Cardiac muscle cell (in vitro differentiated cells and primary cell): Measurements from ENCODE around the gene ZNF23. TPM values are rescaled to one million over a fixed set of nuclear protein-coding genes. Genes with fewer than 3 reads are reported as not detected.

Experiments used
- DNase-seq, 2 donors: peaks; one replicate each; pipeline versions ENCODE4 v3.0.0 to v3.0.0-alpha.2; 2010 to 2017; ENCODE audit warnings: low read depth in 1 of 2, low spot score in 1 of 2
- H3K27ac ChIP-seq: fragments of 200-600 bp; sonication (generic); 2 replicates; pipeline ENCODE4 v1.5.1; 2016
- H3K27me3 ChIP-seq: fragments of 200-600 bp; sonication (generic); 2 replicates; pipeline ENCODE4 v1.6.0; 2016; ENCODE audit warnings: control low read depth
- H3K36me3 ChIP-seq: fragments of 200-600 bp; sonication (generic); 2 replicates; pipeline ENCODE4 v1.5.1; 2016; ENCODE audit warnings: control low read depth
- H3K4me1 ChIP-seq: fragments of 200-600 bp; sonication (generic); 2 replicates; pipeline ENCODE4 v1.8.1; 2017; ENCODE audit warnings: low read depth, mild to moderate bottlenecking, mixed run types
- H3K4me3 ChIP-seq: fragments of 200-600 bp; sonication (generic); 2 replicates; pipeline ENCODE4 v1.5.1; 2016; ENCODE audit warnings: mild to moderate bottlenecking
- H3K9me3 ChIP-seq: fragments of 200-600 bp; sonication (generic); 2 replicates; pipeline ENCODE4 v1.5.1; 2017; ENCODE audit warnings: low read depth, mild to moderate bottlenecking, control low read depth
- polyA plus RNA-seq: library from polyadenylated mRNA; unstranded; fragments of >200 nt; fragmentation: Nextera tagmentation; extraction: Ambion mirVana; gene quantifications from 2 replicates; pipeline ENCODE4 v1.2.1, GENCODE V29; 2016
- total RNA-seq: library from RNA; depleted of rRNA; stranded (reverse); fragments of >200 nt; gene quantifications from 2 replicates; pipeline ENCODE4 v1.2.3, GENCODE V29; 2016
- TF ChIP-seq, protein P1 (sequence below): IDR thresholded peaks from 2 replicates; pipeline ENCODE4 v1.5.1; 2012; ENCODE audit warnings: low read depth, mild to moderate bottlenecking, low read length

The ZNF23 gene
- total and polyA plus RNA-seq, 2 experiments from 2014 or later: 8.0 to 8.5 TPM

DNA sequence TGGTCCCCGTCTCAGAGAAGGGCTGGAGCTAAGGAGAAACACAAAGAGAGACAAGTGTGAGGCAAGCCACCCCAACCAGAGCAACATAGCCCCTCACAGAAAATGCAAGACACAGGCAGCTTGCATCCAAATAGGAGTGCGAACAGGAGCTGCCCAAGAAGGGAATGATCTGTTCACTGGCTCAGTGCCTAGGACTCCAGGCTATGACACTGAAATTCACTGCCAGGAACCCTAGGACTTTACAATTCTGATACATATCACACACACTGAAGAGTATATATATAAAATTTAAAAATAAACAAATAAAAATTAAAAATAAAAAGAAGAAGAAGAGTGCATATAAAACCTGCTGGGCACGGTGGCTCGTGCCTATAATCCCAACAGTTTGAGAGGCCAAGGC is 5.2 kb downstream of the ZNF23 start:
- H3K4me1 ChIP-seq: peaks cover 9% of the 10 kb centered on the region
- no peaks in the 10 kb centered on the region for H3K9me3 ChIP-seq
- no peak overlapping the region for H3K27ac ChIP-seq
- TF ChIP-seq, protein P1, sequence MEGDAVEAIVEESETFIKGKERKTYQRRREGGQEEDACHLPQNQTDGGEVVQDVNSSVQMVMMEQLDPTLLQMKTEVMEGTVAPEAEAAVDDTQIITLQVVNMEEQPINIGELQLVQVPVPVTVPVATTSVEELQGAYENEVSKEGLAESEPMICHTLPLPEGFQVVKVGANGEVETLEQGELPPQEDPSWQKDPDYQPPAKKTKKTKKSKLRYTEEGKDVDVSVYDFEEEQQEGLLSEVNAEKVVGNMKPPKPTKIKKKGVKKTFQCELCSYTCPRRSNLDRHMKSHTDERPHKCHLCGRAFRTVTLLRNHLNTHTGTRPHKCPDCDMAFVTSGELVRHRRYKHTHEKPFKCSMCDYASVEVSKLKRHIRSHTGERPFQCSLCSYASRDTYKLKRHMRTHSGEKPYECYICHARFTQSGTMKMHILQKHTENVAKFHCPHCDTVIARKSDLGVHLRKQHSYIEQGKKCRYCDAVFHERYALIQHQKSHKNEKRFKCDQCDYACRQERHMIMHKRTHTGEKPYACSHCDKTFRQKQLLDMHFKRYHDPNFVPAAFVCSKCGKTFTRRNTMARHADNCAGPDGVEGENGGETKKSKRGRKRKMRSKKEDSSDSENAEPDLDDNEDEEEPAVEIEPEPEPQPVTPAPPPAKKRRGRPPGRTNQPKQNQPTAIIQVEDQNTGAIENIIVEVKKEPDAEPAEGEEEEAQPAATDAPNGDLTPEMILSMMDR: no peak
- no peaks in the 10 kb centered on the region for H3K27me3 ChIP-seq
- DNase-seq: no peak
- H3K36me3 ChIP-seq: peaks cover 9% of the 10 kb centered on the region
- no peak overlapping the region for H3K4me3 ChIP-seq

DNA sequence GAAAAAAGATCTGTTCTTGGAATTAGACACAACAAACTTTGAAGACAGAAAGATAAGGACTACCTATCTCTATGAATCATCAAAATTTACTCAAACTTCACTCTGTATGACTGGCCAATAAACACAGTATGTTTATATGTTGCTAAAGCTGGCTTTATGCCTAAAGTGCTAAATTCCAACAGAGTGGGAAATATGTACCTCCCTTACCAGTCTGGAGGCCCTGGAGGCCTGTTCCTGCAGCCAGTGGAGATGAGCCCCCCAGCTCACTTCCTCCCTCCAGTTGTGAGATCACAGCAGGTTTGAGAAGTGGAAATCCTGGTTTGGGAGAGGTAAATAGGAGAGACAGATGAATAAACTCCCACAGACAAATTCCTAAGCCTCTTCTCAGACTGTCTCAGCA is 9.0 kb downstream of the ZNF23 start:
- H3K9me3 ChIP-seq: peaks cover 8% of the 10 kb centered on the region
- H3K27me3 ChIP-seq: no peaks in the 10 kb centered on the region
- TF ChIP-seq, protein P1: no peak
- H3K4me1 ChIP-seq: no peaks in the 10 kb centered on the region
- H3K27ac ChIP-seq: no peak overlapping the region
- no peak overlapping the region for H3K4me3 ChIP-seq
- no peak for DNase-seq
- H3K36me3 ChIP-seq: peaks cover 32% of the 10 kb centered on the region

DNA sequence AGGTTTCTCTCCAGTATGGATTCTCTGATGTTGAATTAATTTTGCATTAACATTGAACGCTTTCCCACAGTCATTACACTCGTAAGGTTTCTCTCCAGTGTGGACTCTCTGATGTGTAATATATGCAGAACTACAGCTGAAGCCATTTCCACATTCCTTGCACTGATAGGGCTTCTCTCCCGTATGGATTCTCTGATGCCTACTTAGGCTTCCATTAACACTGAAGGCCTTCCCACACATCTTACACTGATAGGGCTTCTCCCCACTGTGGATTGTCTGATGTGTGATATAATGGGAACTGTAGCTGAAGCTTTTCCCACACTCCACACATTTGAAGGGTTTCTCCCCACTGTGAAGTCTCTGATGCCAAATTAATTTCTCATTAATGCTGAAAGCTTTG is 13.0 kb downstream of the ZNF23 start:
- no peaks in the 10 kb centered on the region for H3K4me1 ChIP-seq
- peaks cover 8% of the 10 kb centered on the region for H3K9me3 ChIP-seq
- no peaks in the 10 kb centered on the region for H3K27me3 ChIP-seq
- no peak for DNase-seq
- no peak overlapping the region for H3K27ac ChIP-seq
- TF ChIP-seq, protein P1: no peak
- H3K36me3 ChIP-seq: peaks cover 28% of the 10 kb centered on the region
- H3K4me3 ChIP-seq: no peak overlapping the region

DNA sequence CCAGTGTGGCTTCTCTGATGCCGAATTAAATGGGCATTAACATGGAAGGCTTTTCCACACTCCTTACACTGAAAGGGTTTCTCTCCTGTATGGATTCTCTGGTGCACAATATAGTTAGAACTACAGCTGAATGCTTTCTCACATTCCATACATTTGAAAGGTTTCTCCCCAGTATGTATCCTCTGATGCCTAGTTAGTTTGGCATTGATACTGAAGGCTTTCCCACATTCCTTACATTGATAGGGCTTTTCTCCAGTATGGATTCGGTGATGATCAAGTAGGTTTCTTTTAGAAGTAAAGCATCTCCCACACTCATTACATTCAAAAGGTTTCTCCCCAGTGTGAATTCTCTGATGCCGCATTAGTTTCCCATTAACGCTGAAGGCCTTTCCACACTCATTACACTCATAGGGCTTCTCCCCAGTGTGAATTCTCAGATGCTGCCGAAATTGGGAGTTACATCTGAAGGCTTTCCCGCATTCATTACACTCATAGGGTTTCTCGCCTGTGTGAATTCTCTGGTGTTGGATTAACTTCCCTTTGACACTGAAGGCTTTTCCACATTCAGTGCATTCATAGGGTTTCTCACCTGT is 13.7 kb downstream of the ZNF23 start:
- Histone ChIP-seq H3K27ac (no peak overlapping the region), H3K9me3 (peaks cover 8% of the 10 kb centered on the region), H3K4me3 (no peak overlapping the region), H3K27me3 (no peaks in the 10 kb centered on the region), H3K36me3 (peaks cover 28% of the 10 kb centered on the region), H3K4me1 (no peaks in the 10 kb centered on the region)
- TF ChIP-seq, protein P1: no peak
- no peak for DNase-seq

DNA sequence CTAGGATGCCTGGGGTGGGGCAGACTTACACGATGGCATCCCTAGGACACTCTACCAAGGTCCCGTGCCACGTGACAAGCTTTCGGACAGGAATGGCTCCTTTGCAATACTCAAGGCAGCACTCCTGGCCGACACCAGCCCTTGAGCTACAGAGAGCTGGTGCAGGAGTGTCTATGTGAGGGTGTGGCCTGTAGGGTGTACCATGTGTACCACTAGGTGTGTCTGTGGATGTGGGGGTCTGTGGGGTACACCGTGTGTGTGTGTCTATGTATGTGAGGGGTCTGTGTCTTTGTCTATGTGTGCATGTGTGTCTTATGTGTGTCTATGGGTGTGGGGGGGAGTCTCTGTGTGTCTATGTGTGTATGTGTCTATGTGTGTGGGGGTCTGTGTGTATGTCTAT is 18.3 kb downstream of the ZNF23 start:
- Histone ChIP-seq H3K9me3 (no peaks in the 10 kb centered on the region), H3K36me3 (peaks cover 4% of the 10 kb centered on the region), H3K4me3 (no peak overlapping the region), H3K27ac (no peak overlapping the region), H3K27me3 (no peaks in the 10 kb centered on the region), H3K4me1 (no peaks in the 10 kb centered on the region)
- TF ChIP-seq, protein P1: no peak
- DNase-seq: no peak
